ENCODE results near the gene CXCL5.
"Not testable (repeated sequence)": the region's sequence is repeated elsewhere in the genome, so short reads cannot be mapped to it uniquely, and the experiment has no call there.

The CXCL5 gene

GRCh38 chr4:73970945-73971344 lies 27.5 kb downstream of the CXCL5 start:
- DNase-seq (ENCODE audit: low spot score), result no peak

GRCh38 chr4:73970011-73970410 lies 28.5 kb downstream of the CXCL5 start:
- DNase-seq (ENCODE audit: low spot score), result no peak

DNA sequence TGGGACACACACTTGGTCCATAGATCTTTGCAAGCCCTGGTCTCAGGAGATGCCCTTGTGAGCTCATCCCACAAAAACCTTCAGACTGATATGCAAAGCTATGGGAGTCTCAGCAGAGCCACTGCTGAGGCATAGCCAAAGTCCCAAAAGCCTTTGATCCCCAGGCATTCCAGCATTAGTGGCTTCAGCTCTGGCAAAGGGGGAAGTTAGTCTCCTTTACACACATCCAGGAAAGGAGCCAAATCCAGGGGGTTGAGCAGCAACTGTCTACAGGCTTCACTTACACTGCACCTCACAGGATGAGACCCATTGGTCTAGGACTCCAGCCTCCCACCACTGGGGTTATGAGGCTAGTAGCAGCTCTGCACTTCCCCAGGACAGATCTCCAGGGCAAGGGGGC lies 30.6 kb downstream of the CXCL5 start:
- DNase-seq (ENCODE audit: low spot score), result no peak

DNA sequence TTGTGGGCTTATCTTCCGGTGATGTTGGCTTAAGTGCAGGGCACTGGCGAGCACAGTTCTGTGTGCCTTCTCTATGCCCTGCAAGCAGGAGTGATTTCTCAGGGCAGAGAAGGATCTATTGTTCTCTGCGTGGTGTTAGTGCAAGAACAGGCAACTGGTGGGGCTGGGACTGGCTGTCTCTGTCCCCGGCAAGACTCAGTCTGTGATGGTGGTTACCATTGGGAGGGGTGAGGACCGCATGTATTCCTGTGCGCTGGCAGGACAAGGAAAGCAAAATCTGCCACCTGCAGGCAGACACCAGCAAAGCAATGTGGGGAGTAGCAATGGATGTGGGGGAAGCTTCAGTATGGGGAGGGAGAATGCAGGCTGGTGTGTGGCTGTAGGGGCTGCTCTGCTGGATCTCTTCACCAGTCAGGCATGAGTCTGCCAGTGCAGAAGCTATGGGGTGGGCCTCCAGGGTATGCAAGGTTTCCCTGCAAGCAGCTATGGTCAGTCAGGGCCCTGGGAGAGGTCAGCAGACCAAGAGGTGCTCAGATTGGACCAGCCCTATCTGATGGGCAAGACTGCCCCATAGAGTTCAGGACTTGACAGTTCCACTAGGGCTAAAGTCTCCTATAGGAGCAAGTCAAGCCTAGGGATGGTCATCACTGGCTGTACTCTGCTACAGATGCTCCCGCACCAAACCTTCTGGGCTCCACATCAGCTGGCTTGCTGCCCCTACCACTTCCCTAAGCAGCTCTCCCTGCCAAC lies 33.4 kb downstream of the CXCL5 start:
- DNase-seq (ENCODE audit: low spot score), result no peak

GRCh38 chr4:73962724-73963123 lies 35.8 kb downstream of the CXCL5 start:
- no peak for DNase-seq (ENCODE audit: low spot score)

DNA sequence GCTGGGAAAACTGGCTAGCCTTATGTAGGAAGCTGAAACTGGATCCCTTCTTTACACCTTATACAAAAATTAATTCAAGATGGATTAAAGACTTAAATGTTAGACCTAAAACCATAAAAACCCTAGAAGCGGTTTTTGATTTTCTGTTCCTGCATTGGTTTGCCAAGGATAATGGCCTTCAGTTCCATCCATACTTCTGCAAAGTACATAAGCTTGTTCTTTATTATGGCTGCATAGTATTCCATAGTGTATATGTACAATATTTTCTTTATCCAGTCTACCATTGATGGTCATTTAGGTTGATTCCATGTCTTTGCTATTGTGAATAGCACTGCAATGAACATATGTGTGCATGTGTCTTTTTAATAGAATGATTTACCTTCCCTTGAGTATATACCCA lies 39.4 kb downstream of the CXCL5 start:
- not testable (repeated sequence) for DNase-seq (ENCODE audit: low spot score)

GRCh38 chr4:73952352-73952751 lies 46.1 kb downstream of the CXCL5 start:
- no peak for DNase-seq (ENCODE audit: low spot score)

DNA sequence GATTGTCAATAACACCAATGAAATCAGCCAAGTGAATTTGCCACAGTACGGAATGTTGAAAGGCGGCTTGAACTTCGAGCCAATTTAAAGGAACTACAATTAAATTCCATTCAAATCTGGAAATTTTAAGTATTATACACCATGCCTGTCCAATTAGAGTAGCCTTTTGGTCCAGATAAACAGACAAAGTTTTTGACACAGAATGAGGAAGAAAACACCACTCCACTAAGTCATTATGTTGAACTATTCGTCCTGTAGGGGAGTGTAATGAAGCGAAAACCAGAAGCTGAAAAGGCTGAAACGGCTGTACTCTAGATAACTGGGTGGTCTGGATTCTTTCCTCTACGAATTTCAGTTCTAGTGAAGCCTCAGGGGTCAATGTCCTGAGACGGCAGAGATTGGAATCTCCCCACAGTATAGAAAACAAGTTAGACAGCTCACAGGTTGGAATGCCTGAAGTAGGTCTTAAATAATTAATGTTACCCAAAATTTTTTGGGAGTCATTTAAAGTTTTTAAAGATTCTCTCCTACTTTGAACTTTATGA lies 48.0 kb downstream of the CXCL5 start:
- DNase-seq (ENCODE audit: low spot score), result not testable (repeated sequence)

- peak; percentile 23 for DNase-seq (ENCODE audit: low spot score)
Observed at GRCh38 chr4:73948990-73949706, 49.3 kb downstream of the CXCL5 start.

DNA sequence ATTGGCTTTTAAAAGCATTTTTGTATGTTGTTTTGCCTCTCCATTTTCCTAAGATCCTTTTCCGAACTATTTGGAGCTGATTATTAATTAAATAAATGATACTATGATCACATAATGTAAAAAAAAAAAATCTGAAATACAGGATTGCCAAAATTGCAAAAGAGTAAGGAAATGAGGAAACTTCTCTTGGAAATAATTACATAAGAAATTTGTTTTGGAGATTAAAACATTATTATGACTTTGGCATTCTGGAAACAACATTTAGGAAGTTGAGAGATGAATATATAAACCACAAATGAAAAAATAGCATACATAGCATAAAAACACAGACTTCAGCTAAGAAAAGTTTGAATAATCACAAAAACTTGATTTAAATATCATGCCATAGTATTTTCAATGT lies 50.2 kb downstream of the CXCL5 start:
- DNase-seq (ENCODE audit: low spot score), result no peak

DNA sequence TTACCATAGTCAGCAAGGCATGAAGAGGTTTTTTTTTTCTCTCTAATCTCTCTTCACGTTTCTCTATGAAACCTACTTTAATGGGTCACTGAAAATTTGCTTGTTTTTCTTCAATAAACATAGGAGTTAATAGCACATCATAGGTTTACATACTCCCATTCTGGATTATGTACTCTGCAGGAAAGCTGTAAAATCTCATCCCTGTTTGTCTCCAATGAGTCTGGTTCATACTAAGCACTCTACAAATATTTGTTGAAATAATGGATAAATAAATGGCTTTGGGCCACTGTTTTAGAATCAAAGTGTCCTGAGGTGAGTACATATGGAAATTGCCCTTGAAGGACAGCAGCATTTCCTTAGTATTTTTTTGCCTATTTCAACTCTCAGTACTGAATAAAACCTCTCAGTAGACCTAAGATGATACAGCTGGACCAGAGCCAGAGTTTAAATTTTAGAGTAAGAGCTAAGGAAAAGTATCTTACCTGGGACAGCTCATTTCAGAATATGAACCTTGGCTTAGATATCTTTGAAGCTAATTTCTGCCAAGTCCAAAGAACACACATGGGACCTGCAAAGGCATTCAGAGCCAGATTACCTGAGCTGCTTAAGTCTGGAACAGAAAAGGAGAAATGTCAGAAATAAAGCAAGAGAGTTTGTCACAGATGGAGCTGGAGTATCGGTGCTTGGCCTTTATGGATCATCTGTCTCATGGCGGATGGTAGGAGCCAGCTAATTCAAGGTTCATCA lies 51.1 kb downstream of the CXCL5 start:
- DNase-seq (ENCODE audit: low spot score), result no peak

DNA sequence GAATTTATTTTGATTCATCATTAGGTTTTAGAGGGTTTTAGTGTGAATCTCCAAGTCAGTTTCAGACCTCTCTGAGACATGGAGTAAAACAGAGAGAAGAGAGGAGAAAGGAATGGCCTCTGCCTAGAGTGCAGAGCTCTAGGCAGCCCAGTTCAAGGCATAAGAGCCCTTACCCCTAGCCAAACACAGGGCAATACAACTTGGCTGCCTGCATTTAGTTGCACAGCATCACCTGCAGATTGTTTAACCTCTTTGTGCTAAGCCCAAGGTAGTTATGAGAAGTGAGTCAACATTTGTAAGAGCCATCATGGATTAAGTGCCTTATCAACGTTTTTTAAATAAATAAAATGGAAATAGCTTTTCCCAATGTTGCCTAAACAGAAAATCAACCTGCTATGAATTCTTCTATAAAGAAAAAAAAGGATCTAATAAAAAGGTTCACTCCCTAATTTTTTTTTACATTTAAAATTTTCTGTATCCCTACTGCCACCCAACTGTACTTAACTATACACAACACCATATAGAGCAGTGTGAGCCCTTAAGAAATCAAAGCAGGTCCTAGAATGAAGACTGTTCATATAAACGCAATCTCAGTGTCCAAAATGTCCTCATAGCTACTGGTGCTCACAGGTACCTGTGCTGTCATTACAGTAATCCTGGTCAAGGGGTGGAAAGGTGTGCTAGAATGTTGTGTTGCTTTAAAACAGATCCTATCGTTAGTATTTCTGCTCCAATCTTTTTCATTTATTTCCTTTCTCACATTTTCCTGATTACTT lies 52.6 kb downstream of the CXCL5 start:
- DNase-seq (ENCODE audit: low spot score), result no peak

All from LoVo (cell line).